HEK293 (cell line): ENCODE measurements around the gene TRAF6.

Experiments used
- GLIS2 ChIP-seq: fragments of 450-650 bp; formaldehyde crosslinking; IDR thresholded peaks from 2 replicates; pipeline ENCODE4 v1.5.1; 2016; ENCODE audit warnings: missing biosample characterization, missing genetic modification characterization
- KLF10 ChIP-seq: fragments of 450-650 bp; IDR thresholded peaks from 2 replicates; pipeline ENCODE4 v1.5.1; 2018; ENCODE audit warnings: missing biosample characterization, mild to moderate bottlenecking, missing genetic modification characterization
- PBX3 ChIP-seq: sonication (generic); formaldehyde crosslinking; IDR thresholded peaks from 2 replicates; pipeline ENCODE4 v1.8.1; 2022; ENCODE audit warnings: mild to moderate bottlenecking, moderate library complexity, missing genetic modification reagents
- REPIN1 ChIP-seq: fragments of 450-650 bp; formaldehyde crosslinking; IDR thresholded peaks from 2 replicates; pipeline ENCODE4 v1.5.1; 2017; ENCODE audit warnings: missing biosample characterization, missing genetic modification characterization, low read depth
- REST ChIP-seq: fragments of 450-650 bp; formaldehyde crosslinking; IDR thresholded peaks from 2 replicates; pipeline ENCODE4 v1.5.1; 2016; ENCODE audit warnings: missing biosample characterization, missing genetic modification characterization
- SP2 ChIP-seq: fragments of 450-650 bp; formaldehyde crosslinking; IDR thresholded peaks from 2 replicates; pipeline ENCODE4 v1.5.1; 2016; ENCODE audit warnings: missing biosample characterization, missing genetic modification characterization
- ZBTB44 ChIP-seq: fragments of 450-650 bp; IDR thresholded peaks from 2 replicates; pipeline ENCODE4 v1.5.1; 2018; ENCODE audit warnings: missing biosample characterization, mild to moderate bottlenecking, missing genetic modification characterization
- ZNF121 ChIP-seq: fragments of 450-650 bp; formaldehyde crosslinking; IDR thresholded peaks from 2 replicates; pipeline ENCODE4 v1.5.1; 2016; ENCODE audit warnings: missing biosample characterization, missing genetic modification characterization
- ZNF140 ChIP-seq: fragments of 450-650 bp; formaldehyde crosslinking; IDR thresholded peaks from 2 replicates; pipeline ENCODE4 v1.5.1; 2016; ENCODE audit warnings: missing biosample characterization, missing genetic modification characterization
- ZNF146 ChIP-seq: fragments of 450-650 bp; formaldehyde crosslinking; IDR thresholded peaks from 2 replicates; pipeline ENCODE4 v1.5.1; 2016; ENCODE audit warnings: missing biosample characterization, missing genetic modification characterization
- ZNF148 ChIP-seq: fragments of 450-650 bp; formaldehyde crosslinking; IDR thresholded peaks from 2 replicates; pipeline ENCODE4 v1.5.0; 2017; ENCODE audit warnings: missing biosample characterization, missing genetic modification characterization, borderline replicate concordance
- ZNF157 ChIP-seq: fragments of 450-650 bp; formaldehyde crosslinking; IDR thresholded peaks from 2 replicates; pipeline ENCODE4 v1.5.1; 2016; ENCODE audit warnings: missing biosample characterization, missing genetic modification characterization
- ZNF239 ChIP-seq: fragments of 450-650 bp; formaldehyde crosslinking; IDR thresholded peaks from 2 replicates; pipeline ENCODE4 v1.5.1; 2016; ENCODE audit warnings: missing biosample characterization, missing genetic modification characterization
- ZNF292 ChIP-seq: fragments of 450-650 bp; formaldehyde crosslinking; IDR thresholded peaks from 2 replicates; pipeline ENCODE4 v1.5.1; 2016; ENCODE audit warnings: low read depth, missing biosample characterization, missing genetic modification characterization, borderline replicate concordance
- ZNF366 ChIP-seq: fragments of 450-650 bp; formaldehyde crosslinking; conservative IDR thresholded peaks from 2 replicates; pipeline ENCODE4 v1.5.1; 2016; ENCODE audit warnings: missing biosample characterization, missing genetic modification characterization
- ZNF404 ChIP-seq: fragments of 450-650 bp; formaldehyde crosslinking; IDR thresholded peaks from 2 replicates; pipeline ENCODE4 v1.5.1; 2017; ENCODE audit warnings: missing biosample characterization, missing genetic modification characterization
- ZNF449 ChIP-seq: fragments of 450-650 bp; formaldehyde crosslinking; IDR thresholded peaks from 2 replicates; pipeline ENCODE4 v1.5.1; 2017; ENCODE audit warnings: missing biosample characterization, mild to moderate bottlenecking, missing genetic modification characterization, moderate library complexity
- ZNF555 ChIP-seq: fragments of 450-650 bp; formaldehyde crosslinking; conservative IDR thresholded peaks from 2 replicates; pipeline ENCODE4 v1.5.1; 2017; ENCODE audit warnings: missing biosample characterization, mild to moderate bottlenecking, missing genetic modification characterization, inconsistent platforms
- ZNF610 ChIP-seq: fragments of 450-650 bp; formaldehyde crosslinking; IDR thresholded peaks from 2 replicates; pipeline ENCODE4 v1.5.1; 2016; ENCODE audit warnings: missing biosample characterization, missing genetic modification characterization, borderline replicate concordance
- ZNF629 ChIP-seq: fragments of 450-650 bp; formaldehyde crosslinking; IDR thresholded peaks from 2 replicates; pipeline ENCODE4 v1.5.1; 2017; ENCODE audit warnings: missing biosample characterization, missing genetic modification characterization
- ZNF701 ChIP-seq: fragments of 450-650 bp; formaldehyde crosslinking; IDR thresholded peaks from 2 replicates; pipeline ENCODE4 v1.5.1; 2016; ENCODE audit warnings: missing biosample characterization, missing genetic modification characterization
- ZNF704 ChIP-seq: fragments of 450-650 bp; formaldehyde crosslinking; IDR thresholded peaks from 2 replicates; pipeline ENCODE4 v1.5.1; 2016; ENCODE audit warnings: missing biosample characterization, missing genetic modification characterization
- ZNF76 ChIP-seq: fragments of 450-650 bp; formaldehyde crosslinking; IDR thresholded peaks from 2 replicates; pipeline ENCODE4; 2016; ENCODE audit warnings: low read depth, missing biosample characterization, missing genetic modification characterization, borderline replicate concordance
- ZNF792 ChIP-seq: fragments of 450-650 bp; formaldehyde crosslinking; IDR thresholded peaks from 2 replicates; pipeline ENCODE4 v1.5.1; 2016; ENCODE audit warnings: missing biosample characterization, missing genetic modification characterization
- ZNF837 ChIP-seq: fragments of 450-650 bp; formaldehyde crosslinking; IDR thresholded peaks from 2 replicates; pipeline ENCODE4 v1.5.1; 2016; ENCODE audit warnings: missing biosample characterization, missing genetic modification characterization
- ZSCAN16 ChIP-seq: fragments of 450-650 bp; formaldehyde crosslinking; IDR thresholded peaks from 2 replicates; pipeline ENCODE4 v1.5.1; 2016; ENCODE audit warnings: missing biosample characterization, missing genetic modification characterization

The TRAF6 gene

GRCh38 chr11:36509694-36510593 is at the start of gene TRAF6 (continued):
- TF ChIP-seq ZNF366 (tag by site-specific recombination) = no peak
- peak; percentile 71 for TF ChIP-seq ZNF610
- no peak for TF ChIP-seq ZNF704 (tag by site-specific recombination)
- TF ChIP-seq REPIN1 (tag by site-specific recombination) = 0 out of 2 replicates have a peak, but pooled peaks have one; percentile 27
- TF ChIP-seq ZNF449 = peak; percentile 53; the same call in 1 of the 2 replicates
- peak; percentile 98 for TF ChIP-seq GLIS2 (tag by site-specific recombination)
- no peak for TF ChIP-seq ZNF701 (tag by site-specific recombination)
- no peak for TF ChIP-seq ZNF140
- no peak for TF ChIP-seq ZBTB44 (tag by site-specific recombination)
- TF ChIP-seq KLF10 (tag by site-specific recombination) = no peak
- no peak for TF ChIP-seq ZNF555
- no peak; the same call in 1 of the 2 replicates for TF ChIP-seq ZNF837 (tag by site-specific recombination)
- TF ChIP-seq ZNF239 (tag by site-specific recombination) = 0 out of 2 replicates have a peak, but pooled peaks have one; percentile 55
- TF ChIP-seq ZNF146 (tag by site-specific recombination) = 0 out of 2 replicates have a peak, but pooled peaks have one; percentile 20
- TF ChIP-seq ZNF157 = no peak
- no peak for TF ChIP-seq ZNF404 (tag by site-specific recombination)
- peak; percentile 72; the same call in 1 of the 2 replicates for TF ChIP-seq ZNF76 (tag by site-specific recombination)
- no peak; the same call in 1 of the 2 replicates for TF ChIP-seq PBX3 (CRISPR knock-in tag)
- TF ChIP-seq ZNF148 (tag by site-specific recombination) = no peak; the same call in 1 of the 2 replicates
- no peak; the same call in 1 of the 2 replicates for TF ChIP-seq REST (tag by site-specific recombination)
- TF ChIP-seq ZNF292 (tag by site-specific recombination) = no peak
- peak; percentile 66; the same call in 1 of the 2 replicates for TF ChIP-seq ZNF792
- peak; percentile 68 for TF ChIP-seq ZNF629 (tag by site-specific recombination)
- peak; percentile 60; the same call in 1 of the 2 replicates for TF ChIP-seq SP2 (tag by site-specific recombination)
- TF ChIP-seq ZNF121 = peak; percentile 35; the same call in 1 of the 2 replicates
- TF ChIP-seq ZSCAN16 = no peak
